Upper lobe of left lung (tissue), 4 donors: ENCODE results near the gene NDUFB11.

Source experiments
- CTCF ChIP-seq, 6 experiments: fragments of 450-650 bp in 4 of 6; fragments of 200-600 bp in 2 of 6; sonication (generic) in 2 of 6; IDR thresholded peaks; one replicate each; pipeline ENCODE4 v1.5.1; 2016 to 2019; ENCODE audit warnings: antibody characterized with exemption in 6 of 6
- POLR2A ChIP-seq, 4 donors: fragments of 450-650 bp; IDR thresholded peaks; one replicate each; pipeline ENCODE4 v1.5.1; 2016 to 2017; ENCODE audit warnings: antibody characterized with exemption in 4 of 4, mild to moderate bottlenecking in 2 of 4

- TF ChIP-seq POLR2A (IDR thresholded peaks at IDR 0.05) (no peak), CTCF (IDR thresholded peaks at IDR 0.05) (no peak)
These were observed 14.3 kb upstream of the NDUFB11 start for GRCh38 chrX:47158781-47159180.
